ENCODE data around the gene JAZF1.
A peak's percentile ranks its signal among the peaks of the same experiment; 100 is the strongest.
"Not testable (repeated sequence)": the region's sequence is repeated elsewhere in the genome, so short reads cannot be mapped to it uniquely, and the experiment has no call there.

The JAZF1 gene

DNA sequence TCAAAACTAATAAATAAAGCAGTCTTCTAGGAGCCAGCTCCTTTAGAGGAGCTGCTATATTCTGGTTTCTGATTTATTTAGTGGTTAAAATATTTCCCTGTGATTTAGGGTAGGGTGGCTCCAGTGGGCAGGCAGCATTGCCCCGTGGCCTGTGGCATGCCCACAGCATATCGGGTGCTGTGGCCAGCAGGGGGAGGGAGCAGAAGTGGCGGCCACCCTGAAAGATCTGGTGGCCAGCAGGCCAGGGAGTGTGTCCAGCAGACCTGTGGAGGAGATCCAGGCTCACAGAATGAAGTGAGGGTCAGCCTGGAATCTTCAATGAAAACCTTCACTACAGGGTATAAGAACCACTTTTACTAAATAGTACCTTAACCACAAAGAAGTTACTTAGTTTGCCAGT lies 251.5 kb downstream of the JAZF1 start:
- DNase-seq (ENCODE audit: low spot score in 2 of 2), result no peak
- ATAC-seq, result no peak
- no peak overlapping the region for H3K4me3 Mint-ChIP-seq
- no peak overlapping the region for H3K27ac Mint-ChIP-seq
- peaks cover 13% of the 10 kb centered on the region for H3K4me1 Mint-ChIP-seq
- H3K36me3 Mint-ChIP-seq, result no peaks in the 10 kb centered on the region
- no peaks in the 10 kb centered on the region for H3K9me3 Mint-ChIP-seq

DNA sequence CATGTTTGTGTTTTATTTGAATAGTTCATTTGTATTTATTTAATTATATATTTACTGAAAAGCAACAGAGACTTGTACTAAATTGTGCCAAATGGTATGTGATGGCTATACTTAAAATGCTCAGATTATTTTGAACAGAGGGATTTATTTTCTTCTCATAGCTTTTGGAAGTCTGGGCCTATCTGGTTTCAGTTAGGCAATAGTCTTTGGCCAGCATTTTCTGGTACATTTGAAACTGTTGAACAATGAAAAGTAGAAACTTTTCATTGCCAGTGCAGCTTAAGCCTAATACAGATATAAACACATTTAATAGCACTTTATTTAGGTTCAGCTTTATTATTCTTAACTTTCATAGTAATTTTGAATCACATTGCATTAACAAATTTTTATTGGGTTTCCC lies 252.6 kb downstream of the JAZF1 start:
- ATAC-seq, result no peak
- no peaks in the 10 kb centered on the region for H3K9me3 Mint-ChIP-seq

GRCh38 chr7:27925573-27926201 lies 254.9 kb downstream of the JAZF1 start:
- ATAC-seq (peak; percentile 90), DNase-seq (ENCODE audit: low spot score in 2 of 2) (no peak)
- no peaks in the 10 kb centered on the region for H3K36me3 Mint-ChIP-seq
- H3K27ac Mint-ChIP-seq, result peak overlapping the region; percentile 51
- no peak overlapping the region for H3K4me3 Mint-ChIP-seq
- peaks cover 13% of the 10 kb centered on the region for H3K4me1 Mint-ChIP-seq
- no peaks in the 10 kb centered on the region for H3K9me3 Mint-ChIP-seq

More for the DNA sequence above, 252.6 kb downstream of the JAZF1 start:
- Mint-ChIP-seq H3K36me3 (no peaks in the 10 kb centered on the region), H3K27ac (no peak overlapping the region), H3K4me1 (peaks cover 13% of the 10 kb centered on the region), H3K4me3 (no peak overlapping the region)
- DNase-seq (ENCODE audit: low spot score in 2 of 2), result no peak

- no peaks in the 10 kb centered on the region for H3K36me3 Mint-ChIP-seq
- peaks cover 8% of the 10 kb centered on the region for H3K4me1 Mint-ChIP-seq
- no peak overlapping the region for H3K4me3 Mint-ChIP-seq
- no peak overlapping the region for H3K27ac Mint-ChIP-seq
- no peaks in the 10 kb centered on the region for H3K9me3 Mint-ChIP-seq
- DNase-seq (ENCODE audit: low spot score in 2 of 2) (no peak), ATAC-seq (no peak)
Measured at GRCh38 chr7:27923642-27923980, 257.0 kb downstream of the JAZF1 start.

DNA sequence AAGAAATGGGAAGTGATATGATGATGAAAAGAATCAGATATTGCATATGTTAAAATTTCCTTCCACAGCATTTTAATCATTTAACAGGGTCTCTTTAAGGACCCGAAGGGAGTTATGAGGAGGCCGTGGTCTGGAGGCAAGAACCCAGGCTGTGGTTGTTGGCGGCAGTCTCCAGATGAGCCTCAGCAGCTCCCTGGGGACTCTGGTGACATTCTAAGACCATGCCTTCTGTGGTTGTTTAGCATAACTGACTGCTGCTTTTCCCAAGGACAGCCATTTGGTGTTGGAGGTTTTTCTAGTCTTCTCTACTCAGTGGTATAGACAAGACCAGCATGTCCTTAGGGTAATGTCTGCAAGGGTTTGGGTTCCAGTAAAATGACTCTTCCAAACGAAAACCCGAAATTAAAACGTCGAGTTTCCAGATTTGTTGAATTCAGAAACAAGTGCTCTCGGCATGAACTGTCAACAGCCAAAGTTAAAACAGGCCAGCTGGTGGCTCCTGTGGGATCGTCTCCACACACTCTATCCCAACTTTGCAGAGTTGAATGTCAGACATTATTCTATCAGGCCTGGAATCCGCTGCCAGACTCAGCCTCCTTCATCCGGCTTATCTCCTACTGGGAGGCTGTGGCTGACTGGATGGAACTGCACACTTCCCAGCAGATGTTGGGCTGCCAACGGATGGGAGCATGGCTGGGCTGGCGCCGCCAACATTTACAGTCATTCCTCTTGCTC lies 257.5 kb downstream of the JAZF1 start:
- no peak overlapping the region for H3K4me3 Mint-ChIP-seq
- H3K36me3 Mint-ChIP-seq, result no peaks in the 10 kb centered on the region
- peaks cover 8% of the 10 kb centered on the region for H3K4me1 Mint-ChIP-seq
- DNase-seq (ENCODE audit: low spot score in 2 of 2), result no peak
- peak; percentile 42 for ATAC-seq
- H3K9me3 Mint-ChIP-seq, result no peaks in the 10 kb centered on the region
- no peak overlapping the region for H3K27ac Mint-ChIP-seq

- not testable (repeated sequence) for H3K4me1 Mint-ChIP-seq; DNase-seq (ENCODE audit: low spot score in 2 of 2); H3K27ac Mint-ChIP-seq; H3K9me3 Mint-ChIP-seq; H3K4me3 Mint-ChIP-seq; ATAC-seq; H3K36me3 Mint-ChIP-seq
Measured at GRCh38 chr7:27922389-27922788, 258.2 kb downstream of the JAZF1 start.

- Mint-ChIP-seq H3K4me3 (no peak overlapping the region), H3K4me1 (peaks cover 8% of the 10 kb centered on the region), H3K36me3 (no peaks in the 10 kb centered on the region), H3K27ac (no peak overlapping the region), H3K9me3 (no peaks in the 10 kb centered on the region)
- ATAC-seq, result peak; percentile 44
- no peak for DNase-seq (ENCODE audit: low spot score in 2 of 2)
Measured at GRCh38 chr7:27921081-27921836, 259.3 kb downstream of the JAZF1 start.

GRCh38 chr7:27920281-27920946 lies 260.2 kb downstream of the JAZF1 start:
- DNase-seq (ENCODE audit: low spot score in 2 of 2) (no peak), ATAC-seq (no peak)
- H3K36me3 Mint-ChIP-seq, result no peaks in the 10 kb centered on the region
- H3K4me3 Mint-ChIP-seq, result no peak overlapping the region
- H3K4me1 Mint-ChIP-seq, result peaks cover under 1% of the 10 kb centered on the region
- no peaks in the 10 kb centered on the region for H3K9me3 Mint-ChIP-seq
- no peak overlapping the region for H3K27ac Mint-ChIP-seq

DNA sequence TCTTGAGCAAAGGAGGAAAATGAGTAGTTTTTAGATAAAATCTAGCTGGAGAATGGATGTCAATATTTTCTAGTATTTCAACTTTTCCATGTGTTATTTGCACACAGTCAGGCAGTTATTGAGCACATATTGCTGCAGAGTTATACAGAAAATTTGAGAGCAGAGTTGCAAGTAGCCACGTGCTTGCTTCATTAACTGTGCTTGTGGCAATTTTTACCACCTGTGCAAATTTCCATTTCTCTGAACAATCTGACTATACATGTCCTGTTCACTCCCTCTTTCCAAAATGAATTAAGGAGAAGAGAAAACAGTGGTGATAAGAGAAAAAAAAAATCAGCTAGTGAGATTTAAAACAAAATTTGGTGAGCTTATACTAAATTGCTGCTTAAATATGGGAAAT lies 262.1 kb downstream of the JAZF1 start:
- H3K36me3 Mint-ChIP-seq, result no peaks in the 10 kb centered on the region
- ATAC-seq, result no peak
- no peak for DNase-seq (ENCODE audit: low spot score in 2 of 2)
- H3K4me3 Mint-ChIP-seq, result no peak overlapping the region
- H3K9me3 Mint-ChIP-seq, result no peaks in the 10 kb centered on the region
- H3K4me1 Mint-ChIP-seq, result no peaks in the 10 kb centered on the region
- no peak overlapping the region for H3K27ac Mint-ChIP-seq

DNA sequence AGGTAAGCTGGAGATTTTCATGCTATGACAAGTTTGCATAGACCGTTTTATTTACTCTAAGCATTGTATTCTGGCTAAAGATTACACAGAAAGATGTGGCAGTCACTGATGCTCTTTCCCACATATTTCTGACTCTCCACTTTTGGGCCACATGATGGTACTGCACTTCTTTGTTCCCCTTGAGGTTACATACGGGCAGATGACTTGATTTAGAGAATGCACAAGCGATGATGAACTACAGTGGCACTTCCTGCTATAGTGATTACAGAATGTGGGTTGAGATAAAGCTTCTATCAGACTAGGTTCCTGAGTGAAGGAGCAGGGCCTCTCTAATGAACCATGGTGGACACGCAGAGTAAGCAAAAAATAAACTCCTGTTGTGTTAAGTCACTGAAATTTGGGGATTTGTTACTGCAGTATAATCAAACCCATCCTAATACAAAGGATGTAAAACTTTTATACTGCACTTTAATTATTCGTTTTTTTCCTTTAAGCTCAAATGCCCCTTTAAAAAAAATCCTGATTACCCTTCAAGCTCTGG lies 262.8 kb downstream of the JAZF1 start:
- Mint-ChIP-seq H3K9me3 (no peaks in the 10 kb centered on the region), H3K36me3 (no peaks in the 10 kb centered on the region), H3K27ac (no peak overlapping the region), H3K4me3 (no peak overlapping the region), H3K4me1 (no peaks in the 10 kb centered on the region)
- DNase-seq (ENCODE audit: low spot score in 2 of 2), result no peak
- ATAC-seq, result peak; percentile 73

- no peaks in the 10 kb centered on the region for H3K4me1 Mint-ChIP-seq
- H3K9me3 Mint-ChIP-seq, result no peaks in the 10 kb centered on the region
- no peaks in the 10 kb centered on the region for H3K36me3 Mint-ChIP-seq
- no peak overlapping the region for H3K27ac Mint-ChIP-seq
- no peak overlapping the region for H3K4me3 Mint-ChIP-seq
- DNase-seq (ENCODE audit: low spot score in 2 of 2), result no peak
- ATAC-seq, result no peak
Measured at GRCh38 chr7:27917119-27917518, 263.5 kb downstream of the JAZF1 start.

DNA sequence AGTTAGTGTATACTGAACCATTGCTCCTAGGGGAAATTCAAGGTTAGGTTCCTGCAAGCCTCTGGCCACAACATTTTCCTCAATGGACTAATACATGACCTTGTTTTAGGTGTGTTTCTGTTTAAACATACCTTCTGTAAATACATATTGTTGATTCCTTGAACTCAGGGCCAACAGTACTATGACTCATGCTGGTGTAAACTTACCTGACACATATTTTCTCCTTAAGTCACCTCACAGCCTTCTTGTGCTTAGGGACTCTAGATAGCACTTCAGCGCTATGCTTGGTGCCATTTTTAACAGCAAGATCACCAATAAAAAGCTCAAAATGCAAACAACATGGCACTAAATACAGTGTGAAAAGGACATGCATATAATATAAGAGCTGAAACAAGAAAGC lies 264.2 kb downstream of the JAZF1 start:
- H3K4me3 Mint-ChIP-seq, result no peak overlapping the region
- DNase-seq (ENCODE audit: low spot score in 2 of 2) (no peak), ATAC-seq (no peak)
- no peaks in the 10 kb centered on the region for H3K36me3 Mint-ChIP-seq
- no peaks in the 10 kb centered on the region for H3K4me1 Mint-ChIP-seq
- H3K27ac Mint-ChIP-seq, result no peak overlapping the region
- H3K9me3 Mint-ChIP-seq, result no peaks in the 10 kb centered on the region

GRCh38 chr7:27914409-27914808 lies 266.2 kb downstream of the JAZF1 start:
- Mint-ChIP-seq H3K4me1 (no peaks in the 10 kb centered on the region), H3K9me3 (no peaks in the 10 kb centered on the region), H3K36me3 (no peaks in the 10 kb centered on the region), H3K27ac (no peak overlapping the region), H3K4me3 (no peak overlapping the region)
- DNase-seq (ENCODE audit: low spot score in 2 of 2) (no peak), ATAC-seq (no peak)

GRCh38 chr7:27912751-27913150 lies 267.8 kb downstream of the JAZF1 start:
- no peak overlapping the region for H3K4me3 Mint-ChIP-seq
- no peak for DNase-seq (ENCODE audit: low spot score in 2 of 2)
- no peaks in the 10 kb centered on the region for H3K36me3 Mint-ChIP-seq
- no peaks in the 10 kb centered on the region for H3K4me1 Mint-ChIP-seq
- no peak for ATAC-seq
- H3K9me3 Mint-ChIP-seq, result no peaks in the 10 kb centered on the region
- no peak overlapping the region for H3K27ac Mint-ChIP-seq

DNA sequence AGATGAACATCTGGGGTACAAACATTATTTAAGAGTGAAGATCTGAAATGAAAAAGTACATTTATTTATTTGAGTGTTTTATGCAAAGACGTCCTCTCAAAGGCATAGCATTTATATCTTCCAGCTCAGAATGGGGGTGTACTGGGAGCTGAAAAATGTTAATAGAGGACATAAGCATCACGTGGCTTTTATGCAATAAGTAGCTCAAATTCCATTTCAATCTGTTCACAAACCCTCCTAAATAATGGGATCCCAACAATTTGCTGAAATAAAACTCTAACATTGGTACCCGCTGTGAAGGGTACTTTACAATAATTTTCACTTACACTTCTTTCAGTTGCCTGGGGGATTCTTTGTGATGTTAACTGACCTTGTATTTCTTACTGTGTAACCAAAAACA lies 268.7 kb downstream of the JAZF1 start:
- H3K27ac Mint-ChIP-seq, result no peak overlapping the region

More for the DNA sequence above, 268.7 kb downstream of the JAZF1 start:
- Mint-ChIP-seq H3K9me3 (no peaks in the 10 kb centered on the region), H3K4me1 (no peaks in the 10 kb centered on the region), H3K36me3 (no peaks in the 10 kb centered on the region), H3K4me3 (no peak overlapping the region)
- DNase-seq (ENCODE audit: low spot score in 2 of 2) (no peak), ATAC-seq (no peak)
